Colonic mucosa (tissue), 4 donors: ENCODE measurements around the gene OVOL1. TPM values are rescaled to one million over a fixed set of nuclear protein-coding genes. Genes with fewer than 3 reads are reported as not detected.

Experiments used
- DNase-seq: peaks from one replicate; pipeline ENCODE4 v3.0.0-alpha.2; 2020
- H3K27ac ChIP-seq: fragments of 200-600 bp; one replicate; pipeline ENCODE4 v1.8.0; 2021
- H3K27me3 ChIP-seq: fragments of 200-600 bp; one replicate; pipeline ENCODE4 v1.8.0; 2021
- H3K36me3 ChIP-seq: fragments of 200-600 bp; one replicate; pipeline ENCODE4 v1.8.0; 2021
- H3K4me1 ChIP-seq: fragments of 200-600 bp; one replicate; pipeline ENCODE4 v1.8.0; 2021; ENCODE audit warnings: mild to moderate bottlenecking
- H3K4me3 ChIP-seq: fragments of 200-600 bp; one replicate; pipeline ENCODE4 v1.8.0; 2021
- H3K9ac ChIP-seq, 2 donors: one replicate each; pipeline ENCODE4 v1.7.0; 2013; ENCODE audit warnings: control low read depth in 2 of 2, low read depth in 2 of 2, low read length in 2 of 2
- H3K9me3 ChIP-seq: fragments of 200-600 bp; one replicate; pipeline ENCODE4 v1.8.0; 2021
- CTCF ChIP-seq: fragments of 200-600 bp; IDR thresholded peaks from one replicate; pipeline ENCODE4 v1.8.0; 2022; ENCODE audit warnings: antibody characterized with exemption, mild to moderate bottlenecking
- intact Hi-C: fragments of 100-400 bp; cut with DNase I; formaldehyde crosslinking; loops from one replicate; pipeline ENCODE4 v1.14.1; 2022
- total RNA-seq, 2 donors: library from RNA; stranded (reverse); fragmentation: NEBNext Ultra II Directional in 1 of 2; extraction: Animal tissue kit (Norgen Biotek cat#: 25700) in 1 of 2; gene quantifications; one replicate each; pipeline ENCODE4 v1.2.1, GENCODE V29; 2021
- donor health status: healthy.
- donor health status: DM: no; HTN: no; CAD: no.
- donor health status: DM: no; HTN: no; CAD: no.

The OVOL1 gene
- total RNA-seq, 2 donors from 2014 or later: 29.0 to 32.9 TPM

DNA sequence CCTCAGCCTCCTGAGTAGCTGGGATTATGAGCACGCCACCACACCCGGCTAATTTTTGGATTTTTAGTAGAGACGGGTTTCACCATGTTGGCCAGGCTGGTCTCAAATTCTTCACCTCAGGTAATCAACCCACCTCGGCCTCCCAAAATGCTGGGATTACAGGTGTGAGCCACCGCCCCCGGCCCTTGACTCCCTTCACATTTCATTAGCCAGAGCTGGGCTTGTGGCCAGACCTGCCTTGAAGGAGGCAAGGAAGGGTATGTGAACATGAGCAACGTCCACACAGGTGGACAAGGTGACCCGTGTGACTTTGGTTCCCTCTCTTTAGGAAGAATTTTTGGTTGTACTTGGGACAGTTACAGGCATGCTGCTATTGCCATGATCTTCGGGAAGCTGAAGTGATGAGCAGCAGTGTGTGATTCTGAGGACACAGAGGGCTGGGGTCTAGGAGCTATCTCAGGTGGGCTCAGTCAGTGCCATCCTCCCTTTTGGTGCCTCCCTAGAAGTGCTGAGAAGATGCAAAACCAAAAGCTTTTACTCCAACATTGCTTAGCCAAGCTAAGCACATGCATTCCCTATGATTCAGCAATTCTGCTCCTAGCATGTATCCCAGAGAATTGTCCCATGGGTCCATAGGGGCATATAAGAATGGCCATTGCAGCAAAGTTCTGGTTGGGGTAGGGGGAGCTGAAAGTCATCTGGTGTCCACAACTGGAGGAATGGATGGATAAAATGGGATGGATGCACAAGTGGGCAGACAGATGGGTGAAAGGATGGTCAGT lies 12.1 kb upstream of the OVOL1 start:
- no peaks in the 10 kb centered on the region for H3K27me3 ChIP-seq
- H3K4me1 ChIP-seq: peaks cover 5% of the 10 kb centered on the region
- no peak for DNase-seq
- TF ChIP-seq CTCF: no peak
- no peaks in the 10 kb centered on the region for H3K9me3 ChIP-seq
- no peak overlapping the region for H3K9ac ChIP-seq
- H3K36me3 ChIP-seq: peaks cover 5% of the 10 kb centered on the region
- no peak overlapping the region for H3K27ac ChIP-seq
- no peak overlapping the region for H3K4me3 ChIP-seq
- intact Hi-C loops: loop anchor here (10.0 kb wide), 1 partner anchor 50 kb away; the partner anchor contains the start of gene RNASEH2C

- no peak overlapping the region for H3K4me3 ChIP-seq
- H3K4me1 ChIP-seq: peaks cover 6% of the 10 kb centered on the region
- intact Hi-C loops: loop anchor here (10.0 kb wide), 1 partner anchor 51 kb away; the partner anchor contains the start of gene RNASEH2C
- no peaks in the 10 kb centered on the region for H3K27me3 ChIP-seq
- H3K27ac ChIP-seq: no peak overlapping the region
- H3K36me3 ChIP-seq: peaks cover 5% of the 10 kb centered on the region
- no peak for DNase-seq
- TF ChIP-seq CTCF: no peak
- H3K9ac ChIP-seq: no peak overlapping the region
- no peaks in the 10 kb centered on the region for H3K9me3 ChIP-seq
These were observed 10.7 kb upstream of the OVOL1 start for GRCh38 chr11:65776196-65776595.

GRCh38 chr11:65776710-65777141 lies 10.1 kb upstream of the OVOL1 start:
- no peak overlapping the region for H3K27ac ChIP-seq
- no peak overlapping the region for H3K4me3 ChIP-seq
- no peak for TF ChIP-seq CTCF
- no peak for DNase-seq
- intact Hi-C loops: loop anchor here (10.0 kb wide), 1 partner anchor 52 kb away; the partner anchor contains the start of gene RNASEH2C
- no peak overlapping the region for H3K9ac ChIP-seq
- peaks cover 5% of the 10 kb centered on the region for H3K36me3 ChIP-seq
- no peaks in the 10 kb centered on the region for H3K9me3 ChIP-seq
- H3K27me3 ChIP-seq: no peaks in the 10 kb centered on the region
- peaks cover 6% of the 10 kb centered on the region for H3K4me1 ChIP-seq

DNA sequence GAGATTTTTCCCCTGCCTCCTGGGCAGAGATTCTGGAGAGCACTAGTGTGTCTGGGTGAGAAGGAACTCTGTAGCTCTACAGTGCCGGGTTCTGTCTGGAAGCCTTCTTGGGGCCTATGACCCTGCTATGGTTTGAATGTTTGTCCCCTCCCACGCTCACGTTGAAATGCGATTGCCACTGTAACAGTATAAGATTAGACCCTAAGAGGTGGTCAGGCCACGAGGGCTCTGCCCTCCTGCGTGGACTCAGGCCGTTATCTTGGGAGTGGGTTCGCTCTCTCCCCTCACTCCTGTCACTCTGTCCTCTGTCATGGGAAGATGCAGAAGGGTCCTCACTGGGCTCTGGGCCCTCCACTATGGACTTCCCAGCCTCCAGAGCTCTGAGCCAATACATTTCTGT lies 9.6 kb upstream of the OVOL1 start:
- Histone ChIP-seq H3K4me3 (no peak overlapping the region), H3K27ac (no peak overlapping the region)

More for the DNA sequence above, 9.6 kb upstream of the OVOL1 start:
- no peak overlapping the region for H3K9ac ChIP-seq
- H3K36me3 ChIP-seq: peaks cover 5% of the 10 kb centered on the region
- no peaks in the 10 kb centered on the region for H3K9me3 ChIP-seq
- peak; percentile 10 for DNase-seq
- TF ChIP-seq CTCF: no peak
- intact Hi-C loops: loop anchor here (10.0 kb wide), 1 partner anchor 52 kb away; the partner anchor contains the start of gene RNASEH2C
- H3K4me1 ChIP-seq: peaks cover 6% of the 10 kb centered on the region
- no peaks in the 10 kb centered on the region for H3K27me3 ChIP-seq
